ENCODE results near the gene CRAT.
A peak's percentile ranks its signal among the peaks of the same experiment; 100 is the strongest.

Gene CRAT

DNA sequence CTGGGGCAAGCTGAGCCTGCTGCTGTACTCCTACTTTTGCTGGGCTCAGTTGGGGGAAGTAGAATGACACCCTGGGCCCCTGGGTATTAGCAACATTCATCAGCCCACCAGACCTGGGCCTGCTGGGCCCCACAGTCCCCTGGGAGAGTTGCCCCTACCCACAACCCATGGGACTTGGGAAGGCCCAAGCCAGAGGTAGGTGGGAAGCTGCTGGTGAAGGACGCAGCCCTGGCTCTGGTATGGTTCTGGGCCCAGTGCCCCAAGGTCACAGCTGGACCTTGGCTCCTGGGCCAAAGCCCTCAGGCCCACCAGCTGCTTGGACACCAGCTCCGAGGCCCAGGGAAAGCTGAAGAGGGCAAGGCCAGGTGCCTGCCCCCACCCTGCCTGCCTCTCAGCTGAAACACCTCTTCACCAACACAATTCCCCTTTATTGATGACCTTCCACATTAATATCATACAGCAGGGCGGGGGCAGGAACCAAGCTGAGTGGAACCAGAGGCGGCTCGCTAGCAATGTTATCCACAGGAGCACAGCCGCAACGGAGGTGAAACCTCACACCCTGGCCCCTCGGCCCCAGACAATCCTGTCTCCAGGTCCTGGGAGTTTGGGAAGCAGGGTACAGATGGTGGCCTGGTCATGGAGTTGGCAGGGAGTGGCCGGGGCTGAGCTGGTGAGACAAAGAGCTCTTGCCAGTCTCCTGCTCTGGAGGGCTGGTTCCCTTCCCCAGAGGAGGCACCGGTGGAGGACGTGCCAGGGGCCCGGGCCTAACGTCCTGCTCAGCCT, 16.0 kb downstream of the CRAT start:
- DNase-seq (ENCODE audit: low read depth in 1 of 2, low spot score in 1 of 2) = no peak

DNA sequence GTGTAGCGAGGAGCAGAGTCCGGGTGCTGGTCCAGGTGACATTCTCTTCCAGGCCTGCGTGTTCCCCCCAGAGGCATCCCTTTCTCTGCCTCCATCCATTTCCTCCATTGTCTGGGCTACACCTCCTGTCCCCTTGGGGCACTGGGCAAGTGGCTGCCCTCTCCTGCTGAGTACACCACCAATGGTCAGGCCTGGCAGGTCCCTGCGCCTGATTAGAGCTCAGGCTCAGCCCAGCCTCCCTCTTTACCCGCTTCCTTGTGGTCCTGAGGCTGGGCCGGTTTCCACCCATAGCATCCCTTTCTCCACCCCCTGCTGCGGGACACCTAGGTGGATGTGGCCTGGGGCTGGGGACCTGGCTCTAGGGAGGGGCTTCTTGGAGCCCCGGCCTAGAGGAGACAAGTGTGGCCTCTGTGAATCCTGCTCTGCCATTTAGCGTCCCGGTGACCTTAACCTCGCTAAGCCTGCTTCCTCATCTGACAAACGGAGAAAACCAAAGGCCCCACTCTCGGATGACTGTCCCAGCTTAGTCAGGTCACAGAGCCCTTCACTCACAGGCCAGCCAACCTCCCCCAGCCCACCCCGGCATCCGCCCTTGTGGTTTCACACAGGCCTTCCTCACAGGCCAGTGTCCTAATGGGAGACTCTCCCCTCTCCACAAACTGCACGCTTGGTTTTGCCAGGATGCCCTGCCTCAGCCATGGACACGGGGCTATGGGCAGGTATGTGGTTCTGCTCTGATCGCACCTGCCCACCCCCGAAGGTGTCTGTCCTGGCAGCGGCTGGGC, 16.8 kb downstream of the CRAT start:
- no peak for DNase-seq (ENCODE audit: low read depth in 1 of 2, low spot score in 1 of 2)

DNA sequence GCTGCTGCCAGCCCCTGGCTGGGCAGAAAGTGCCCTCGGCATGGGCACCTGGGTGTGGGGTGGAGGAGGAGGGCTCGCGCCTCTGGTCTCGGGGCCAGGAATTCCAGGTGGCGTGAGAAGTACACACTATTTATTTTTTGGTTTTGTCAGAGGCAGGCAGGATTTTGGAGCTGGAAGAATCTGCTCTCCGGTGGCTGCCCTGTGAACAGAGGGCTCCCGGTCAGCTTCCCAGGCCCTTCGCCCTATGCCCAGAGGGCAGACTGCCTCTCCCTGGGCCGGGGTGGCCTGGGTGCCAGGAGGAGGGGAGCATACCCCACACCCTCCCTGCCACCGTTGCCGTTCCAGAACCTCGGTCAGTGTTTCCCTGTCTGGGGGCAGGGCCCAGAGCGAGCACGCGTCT, 21.3 kb downstream of the CRAT start:
- no peak for DNase-seq (ENCODE audit: low read depth in 1 of 2, low spot score in 1 of 2)

- DNase-seq (ENCODE audit: low read depth in 1 of 2, low spot score in 1 of 2) = no peak
Measured at GRCh38 chr9:129084087-129084486, 26.5 kb downstream of the CRAT start.

DNA sequence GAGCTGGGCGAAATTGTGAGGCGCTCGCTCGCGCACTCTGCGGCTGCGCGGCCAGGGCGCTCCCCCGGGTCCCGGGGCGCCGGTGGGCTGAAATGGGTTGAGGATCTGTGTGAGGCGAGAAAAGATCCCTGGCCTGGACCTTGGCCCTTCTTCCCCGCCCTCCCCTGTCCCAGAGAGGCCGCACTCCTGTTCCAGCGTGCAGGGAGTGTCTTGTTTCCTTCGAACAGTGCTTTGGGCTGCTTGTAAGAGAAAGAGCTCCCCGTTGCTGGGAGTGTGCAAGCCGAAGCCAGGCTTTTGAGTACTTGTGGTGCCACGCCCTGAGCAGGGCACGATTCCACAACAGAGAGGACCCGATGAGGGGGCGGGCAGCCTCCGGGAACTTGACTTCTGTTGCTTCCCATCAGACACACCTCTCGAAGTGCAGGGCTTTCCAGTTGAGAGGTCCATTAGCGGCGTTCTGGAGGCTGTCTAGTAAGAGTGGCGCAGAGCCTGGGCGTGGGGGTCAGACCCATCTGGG, 29.1 kb downstream of the CRAT start:
- no peak for DNase-seq (ENCODE audit: low read depth in 1 of 2, low spot score in 1 of 2)

- DNase-seq (ENCODE audit: low read depth in 1 of 2, low spot score in 1 of 2) = peak; percentile 96 to 98
Measured at GRCh38 chr9:129080601-129081387, 29.8 kb downstream of the CRAT start, which contains the start of gene DOLPP1. Gene DOLPP1, plus strand, starts transcription at chr9:129081111. Its CDS starts 21 bp downstream, at chr9:129081132.

GRCh38 chr9:129080298-129080600, 30.3 kb downstream of the CRAT start:
- no peak for DNase-seq (ENCODE audit: low read depth in 1 of 2, low spot score in 1 of 2)

DNA sequence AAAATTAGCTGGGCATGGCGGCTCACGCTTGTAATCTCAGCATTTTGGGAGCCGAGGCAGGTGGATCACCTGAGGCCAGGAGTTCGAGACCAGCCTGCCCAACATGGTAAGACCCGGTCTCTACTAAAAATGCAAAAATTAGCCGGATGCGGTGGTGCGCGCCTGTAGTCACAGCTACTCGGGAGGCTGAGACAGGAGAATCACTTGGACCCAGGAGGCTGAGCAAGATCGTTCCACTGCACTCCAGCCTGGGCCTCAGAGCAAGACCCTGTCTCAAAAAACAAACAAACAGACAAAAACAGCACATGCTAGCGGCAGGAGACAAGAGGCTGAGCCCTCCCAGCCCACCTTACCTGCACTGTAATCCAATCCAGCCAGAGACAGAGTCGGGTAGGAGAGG, 30.8 kb downstream of the CRAT start:
- no peak for DNase-seq (ENCODE audit: low read depth in 1 of 2, low spot score in 1 of 2)

- DNase-seq (ENCODE audit: low read depth in 1 of 2, low spot score in 1 of 2) = no peak
Measured at GRCh38 chr9:129078691-129079503, 31.7 kb downstream of the CRAT start.

DNA sequence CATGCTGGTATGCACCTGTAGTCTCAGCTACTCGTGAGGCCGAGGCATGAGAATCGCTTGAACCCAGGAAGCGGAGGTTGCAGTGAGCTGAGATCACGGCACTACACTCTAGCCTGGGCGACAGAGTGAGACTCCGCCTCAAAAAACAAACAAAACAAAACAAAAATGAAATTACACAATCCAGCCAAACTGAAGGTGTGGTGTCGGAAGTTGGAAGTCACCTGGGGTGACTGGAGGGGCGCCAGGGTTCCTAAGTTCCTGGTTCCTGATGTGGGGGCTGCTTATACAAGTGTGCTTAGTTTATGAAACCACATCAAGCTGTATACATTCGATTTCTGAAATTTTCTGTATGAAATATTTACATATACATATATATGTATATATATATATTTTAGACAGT, 33.4 kb downstream of the CRAT start:
- no peak for DNase-seq (ENCODE audit: low read depth in 1 of 2, low spot score in 1 of 2)

DNA sequence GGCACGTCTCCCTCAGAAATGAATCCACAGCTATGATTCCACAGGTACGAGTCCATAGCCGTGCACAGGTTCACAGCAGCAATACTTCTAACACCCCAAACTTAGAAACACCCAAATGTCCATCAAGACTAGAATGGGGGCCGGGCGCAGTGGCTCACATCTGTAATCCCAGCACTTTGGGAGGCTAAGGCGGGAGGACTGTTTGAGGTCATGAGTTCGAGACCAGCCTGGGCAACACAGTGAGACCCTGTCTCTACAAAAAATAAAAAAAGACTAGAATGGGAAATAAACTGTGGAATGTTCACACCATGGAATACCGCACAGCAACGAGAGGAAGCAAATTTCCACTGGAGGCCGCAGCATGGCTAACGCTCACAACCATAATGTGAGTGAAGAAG, 34.0 kb downstream of the CRAT start:
- no peak for DNase-seq (ENCODE audit: low read depth in 1 of 2, low spot score in 1 of 2)

GRCh38 chr9:129075996-129076639, 34.5 kb downstream of the CRAT start:
- no peak for DNase-seq (ENCODE audit: low read depth in 1 of 2, low spot score in 1 of 2)

- no peak for DNase-seq (ENCODE audit: low read depth in 1 of 2, low spot score in 1 of 2)
Measured at GRCh38 chr9:129074106-129074505, 36.5 kb downstream of the CRAT start.

- DNase-seq (ENCODE audit: low read depth in 1 of 2, low spot score in 1 of 2) = no peak
Measured at GRCh38 chr9:129073404-129073803, 37.2 kb downstream of the CRAT start.

DNA sequence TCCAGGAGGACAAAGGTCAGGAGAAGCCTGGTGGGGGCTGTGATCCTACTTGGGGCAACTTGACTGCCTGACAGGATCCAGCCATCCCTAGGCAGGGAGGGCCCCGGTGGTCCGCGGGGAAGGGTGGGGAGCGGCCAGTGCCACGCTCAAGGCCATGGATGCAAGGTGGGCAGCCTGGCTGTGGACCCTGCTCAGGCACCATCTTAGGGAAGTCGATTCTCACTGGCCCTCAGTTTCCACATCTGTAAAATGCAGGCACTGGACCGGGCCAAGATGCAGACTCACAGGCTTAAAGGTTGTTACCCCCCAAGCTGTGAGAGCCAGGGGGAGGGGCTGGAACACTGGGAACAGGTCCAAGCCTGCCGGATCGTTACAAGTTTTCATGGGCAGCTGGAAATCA, 38.4 kb downstream of the CRAT start:
- no peak for DNase-seq (ENCODE audit: low read depth in 1 of 2, low spot score in 1 of 2)

DNA sequence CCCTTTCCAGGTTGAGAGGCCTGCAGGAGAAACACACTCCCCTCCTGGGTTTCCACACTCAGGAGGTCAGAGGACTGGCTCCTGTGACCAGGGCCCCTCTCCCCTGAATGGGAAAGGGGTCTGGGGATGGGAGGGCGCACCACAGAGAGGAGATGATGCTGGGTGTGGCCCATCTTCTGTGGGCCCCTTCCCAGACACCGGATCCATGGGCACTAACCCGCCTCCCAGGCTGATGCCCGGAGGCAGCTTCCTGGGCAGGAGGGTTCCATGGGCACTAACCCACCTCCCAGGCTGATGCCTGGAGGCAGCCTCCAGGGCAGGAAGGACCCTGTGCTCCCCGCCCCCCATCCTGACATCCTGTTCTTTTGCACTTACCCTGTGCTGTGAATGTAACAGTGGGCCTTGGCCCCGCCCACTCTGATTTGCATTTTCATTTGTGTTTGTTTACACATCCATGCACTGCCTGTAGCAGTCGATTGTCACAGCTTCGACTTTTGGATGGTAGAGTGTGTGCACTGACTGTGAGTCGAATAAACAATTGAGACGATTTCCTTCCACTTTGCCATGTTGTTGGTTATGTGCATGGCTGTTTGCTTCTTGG, 39.0 kb downstream of the CRAT start:
- DNase-seq (ENCODE audit: low read depth in 1 of 2, low spot score in 1 of 2) = no peak

- no peak for DNase-seq (ENCODE audit: low read depth in 1 of 2, low spot score in 1 of 2)
Measured at GRCh38 chr9:129070696-129071525, 39.7 kb downstream of the CRAT start.

DNA sequence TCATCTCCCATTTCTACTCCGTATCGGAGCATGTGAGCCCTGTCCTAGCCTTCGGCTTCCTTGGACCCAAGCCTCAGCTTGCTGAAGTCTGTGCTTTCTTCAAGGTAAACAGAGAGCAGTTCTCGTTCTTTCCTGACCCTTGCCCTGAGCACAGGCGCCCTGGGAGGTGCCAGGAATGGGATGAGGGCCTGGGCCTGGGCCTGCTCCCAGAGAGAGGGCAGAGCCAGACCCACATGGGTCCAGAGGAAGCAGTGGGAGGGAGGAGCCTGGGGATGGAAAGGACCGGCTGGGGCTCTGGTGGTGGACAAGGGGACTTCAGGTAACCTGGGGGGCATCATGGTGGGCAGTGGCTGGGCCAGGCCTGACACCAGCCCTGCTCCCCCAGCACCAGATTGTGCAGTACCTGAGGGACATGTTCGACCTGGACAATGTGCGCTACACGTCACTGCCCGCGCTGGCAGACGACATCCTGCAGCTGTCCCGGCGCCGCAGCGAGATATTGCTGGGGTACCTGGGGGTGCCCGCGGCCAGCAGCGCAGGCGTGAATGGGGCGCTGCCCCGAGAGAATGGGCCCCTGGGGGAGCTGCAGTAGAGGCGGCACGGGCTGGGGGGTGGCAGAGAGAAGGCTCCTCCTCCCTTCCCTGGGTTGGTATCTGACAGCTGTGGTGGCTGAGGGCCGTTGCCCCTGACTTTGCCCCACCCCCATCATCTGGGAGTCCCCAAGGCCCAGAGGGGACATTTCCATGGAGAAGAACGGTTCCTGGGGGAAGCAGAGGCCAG, 40.5 kb downstream of the CRAT start:
- no peak for DNase-seq (ENCODE audit: low read depth in 1 of 2, low spot score in 1 of 2)

All from stimulated activated CD4-positive, alpha-beta T cell treated with anti-CD3 and anti-CD28 coated beads, Interleukin-15, amount 100 ng/mL, for 1 hour (primary cell).